Activated T-cell treated with anti-CD3 and anti-CD28 coated beads, Interleukin-2, amount 50 U/mL, for 24 hours (primary cell): ENCODE measurements around the gene OSBPL5.

Experiments
- DNase-seq: peaks from one replicate; pipeline ENCODE4 v3.0.0-alpha.2; 2020
- H3K27ac Mint-ChIP-seq: 2 replicates; pipeline ENCODE4 v1.8.0; 2020; ENCODE audit warnings: mild to moderate bottlenecking, mixed read lengths
- H3K27me3 Mint-ChIP-seq: 2 replicates; pipeline ENCODE4 v1.8.0; 2020; ENCODE audit warnings: mixed read lengths
- H3K36me3 Mint-ChIP-seq: 2 replicates; pipeline ENCODE4 v1.8.0; 2020; ENCODE audit warnings: low read depth, mixed read lengths
- H3K4me1 Mint-ChIP-seq: 2 replicates; pipeline ENCODE4 v1.8.0; 2020; ENCODE audit warnings: low read depth, mixed read lengths
- H3K4me3 Mint-ChIP-seq: 2 replicates; pipeline ENCODE4 v1.8.0; 2020; ENCODE audit warnings: mild to moderate bottlenecking, moderate library complexity, mixed read lengths
- H3K9me3 Mint-ChIP-seq: 2 replicates; pipeline ENCODE4 v1.8.0; 2020; ENCODE audit warnings: mixed read lengths

The OSBPL5 gene

DNA sequence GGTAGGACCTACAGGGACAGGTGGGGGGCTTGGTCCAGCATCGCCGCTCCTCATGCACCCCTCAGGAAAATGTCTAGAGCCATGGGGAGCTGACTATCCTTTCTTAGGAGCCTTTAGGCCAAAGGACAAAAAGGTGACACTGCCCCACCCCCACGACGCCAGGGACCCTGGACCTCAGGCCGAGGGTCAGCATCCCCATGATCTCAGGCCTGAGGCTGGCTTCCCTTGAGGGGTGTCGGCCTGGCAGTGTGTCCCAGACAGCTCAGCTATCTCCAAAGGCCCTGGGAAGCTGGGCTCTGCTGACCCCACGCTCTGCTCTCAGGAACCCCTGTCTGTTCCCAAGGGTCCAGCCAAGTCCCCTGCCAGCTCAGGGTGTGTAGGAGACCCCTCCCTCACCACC, 37.2 kb upstream of the OSBPL5 start:
- Mint-ChIP-seq H3K27me3 (peaks cover 46% of the 10 kb centered on the region), H3K4me1 (peaks cover 2% of the 10 kb centered on the region), H3K4me3 (no peak overlapping the region), H3K27ac (no peak overlapping the region), H3K36me3 (no peaks in the 10 kb centered on the region), H3K9me3 (no peaks in the 10 kb centered on the region)
- DNase-seq: no peak

GRCh38 chr11:3201677-3202181, 36.6 kb upstream of the OSBPL5 start:
- DNase-seq: no peak
- no peak overlapping the region for H3K4me3 Mint-ChIP-seq
- peaks cover 46% of the 10 kb centered on the region for H3K27me3 Mint-ChIP-seq
- H3K9me3 Mint-ChIP-seq: no peaks in the 10 kb centered on the region
- H3K27ac Mint-ChIP-seq: no peak overlapping the region
- H3K36me3 Mint-ChIP-seq: no peaks in the 10 kb centered on the region
- peaks cover 2% of the 10 kb centered on the region for H3K4me1 Mint-ChIP-seq

- Mint-ChIP-seq H3K27me3 (peaks cover 46% of the 10 kb centered on the region), H3K4me1 (peaks cover 2% of the 10 kb centered on the region), H3K4me3 (no peak overlapping the region), H3K9me3 (no peaks in the 10 kb centered on the region), H3K36me3 (no peaks in the 10 kb centered on the region), H3K27ac (no peak overlapping the region)
- DNase-seq: peak; percentile 22
Measured at GRCh38 chr11:3201112-3201581, 36.0 kb upstream of the OSBPL5 start.

DNA sequence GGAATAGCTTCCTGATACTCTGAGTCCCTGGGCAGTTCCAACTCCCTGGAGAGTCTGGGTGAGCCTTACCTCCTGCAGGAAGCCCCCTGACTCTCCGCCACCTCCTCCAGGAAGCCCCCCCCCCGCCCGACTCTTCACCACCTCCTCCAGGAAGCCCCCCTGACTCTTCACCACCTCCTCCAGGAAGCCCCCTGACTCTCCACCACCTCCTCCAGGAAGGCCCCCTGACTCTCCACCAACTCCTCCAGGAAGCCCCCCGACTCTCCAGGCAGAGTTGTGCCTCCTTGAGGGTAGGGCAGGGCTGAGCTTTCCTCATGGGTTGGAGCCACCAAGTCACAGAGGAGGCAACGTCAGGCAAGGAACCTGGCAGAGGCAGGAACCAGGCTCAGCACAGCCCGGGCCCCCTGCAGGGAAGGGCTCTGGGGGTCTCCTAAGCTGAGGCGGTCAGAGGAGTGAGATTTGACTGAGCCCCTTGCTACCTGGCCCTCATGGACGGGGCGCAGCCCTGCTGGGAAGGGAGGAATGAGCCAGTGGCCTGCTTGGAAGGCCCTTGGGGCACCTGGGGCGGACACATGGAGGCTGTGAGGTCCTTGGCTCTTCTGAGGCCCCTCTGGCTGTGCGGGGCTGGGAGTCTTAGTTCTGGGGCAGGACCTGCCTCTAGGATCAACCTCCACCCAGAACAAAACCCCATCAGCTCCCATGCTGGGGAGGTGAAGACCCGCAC, 35.4 kb upstream of the OSBPL5 start:
- H3K36me3 Mint-ChIP-seq: no peaks in the 10 kb centered on the region

GRCh38 chr11:3199537-3200295, 34.6 kb upstream of the OSBPL5 start:
- Mint-ChIP-seq H3K27me3 (peaks cover 38% of the 10 kb centered on the region), H3K9me3 (no peaks in the 10 kb centered on the region), H3K36me3 (no peaks in the 10 kb centered on the region)

More for the DNA sequence above, 35.4 kb upstream of the OSBPL5 start:
- no peaks in the 10 kb centered on the region for H3K9me3 Mint-ChIP-seq
- H3K27ac Mint-ChIP-seq: no peak overlapping the region
- peaks cover 46% of the 10 kb centered on the region for H3K27me3 Mint-ChIP-seq
- H3K4me3 Mint-ChIP-seq: no peak overlapping the region
- peaks cover 2% of the 10 kb centered on the region for H3K4me1 Mint-ChIP-seq
- DNase-seq: no peak

GRCh38 chr11:3198815-3199214, 33.7 kb upstream of the OSBPL5 start:
- DNase-seq: no peak
- H3K27ac Mint-ChIP-seq: no peak overlapping the region
- H3K9me3 Mint-ChIP-seq: no peaks in the 10 kb centered on the region
- no peaks in the 10 kb centered on the region for H3K36me3 Mint-ChIP-seq
- H3K27me3 Mint-ChIP-seq: peaks cover 35% of the 10 kb centered on the region
- H3K4me1 Mint-ChIP-seq: peaks cover 2% of the 10 kb centered on the region
- no peak overlapping the region for H3K4me3 Mint-ChIP-seq

More at GRCh38 chr11:3199537-3200295, 34.6 kb upstream of the OSBPL5 start:
- no peak overlapping the region for H3K27ac Mint-ChIP-seq
- DNase-seq: no peak
- H3K4me3 Mint-ChIP-seq: no peak overlapping the region
- H3K4me1 Mint-ChIP-seq: peaks cover 2% of the 10 kb centered on the region

- no peak overlapping the region for H3K4me3 Mint-ChIP-seq
- no peaks in the 10 kb centered on the region for H3K36me3 Mint-ChIP-seq
- no peak overlapping the region for H3K27ac Mint-ChIP-seq
- H3K4me1 Mint-ChIP-seq: peaks cover 2% of the 10 kb centered on the region
- DNase-seq: no peak
- H3K27me3 Mint-ChIP-seq: peaks cover 29% of the 10 kb centered on the region
- H3K9me3 Mint-ChIP-seq: no peaks in the 10 kb centered on the region
Measured at GRCh38 chr11:3197878-3198528, 32.9 kb upstream of the OSBPL5 start.

DNA sequence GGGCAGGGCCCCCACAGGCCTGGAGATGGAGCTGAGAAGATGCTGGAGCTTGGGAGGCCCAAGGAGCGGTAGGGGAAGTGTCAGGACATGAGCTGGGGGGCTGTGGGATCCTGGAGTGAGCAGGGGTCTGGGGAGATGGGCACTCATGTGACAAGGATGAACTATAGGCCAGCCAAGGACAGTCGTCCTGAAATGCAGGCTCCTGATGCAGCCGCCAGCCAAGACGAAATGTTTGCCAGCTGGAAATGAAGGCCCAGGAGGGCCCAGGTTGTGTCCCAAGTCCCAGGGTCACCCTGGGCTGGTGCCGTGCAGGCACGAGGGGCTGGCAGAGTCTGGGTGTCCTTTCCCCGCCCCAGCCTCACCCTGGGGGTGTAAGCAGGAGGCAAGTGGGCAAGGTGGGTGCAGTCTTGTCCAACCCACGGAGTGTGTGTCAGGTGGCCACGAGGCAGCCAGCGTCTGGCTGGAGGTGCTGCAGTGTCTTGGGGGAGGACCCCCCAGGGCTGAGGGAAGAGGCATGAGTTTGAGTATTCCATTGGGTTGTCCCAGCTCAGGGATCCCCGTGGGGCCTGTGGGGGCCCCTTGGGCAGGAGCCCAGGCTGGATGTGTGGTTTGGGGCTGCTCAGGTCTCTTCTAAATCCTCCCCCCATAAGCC, 32.1 kb upstream of the OSBPL5 start:
- H3K36me3 Mint-ChIP-seq: no peaks in the 10 kb centered on the region
- no peak overlapping the region for H3K4me3 Mint-ChIP-seq
- H3K27me3 Mint-ChIP-seq: peaks cover 22% of the 10 kb centered on the region
- H3K4me1 Mint-ChIP-seq: no peaks in the 10 kb centered on the region
- H3K9me3 Mint-ChIP-seq: no peaks in the 10 kb centered on the region
- DNase-seq: no peak
- no peak overlapping the region for H3K27ac Mint-ChIP-seq

- no peak overlapping the region for H3K27ac Mint-ChIP-seq
- no peak for DNase-seq
- no peak overlapping the region for H3K4me3 Mint-ChIP-seq
- no peaks in the 10 kb centered on the region for H3K9me3 Mint-ChIP-seq
- no peaks in the 10 kb centered on the region for H3K4me1 Mint-ChIP-seq
- peaks cover 16% of the 10 kb centered on the region for H3K27me3 Mint-ChIP-seq
- no peaks in the 10 kb centered on the region for H3K36me3 Mint-ChIP-seq
Measured at GRCh38 chr11:3196161-3197043, 31.3 kb upstream of the OSBPL5 start.

GRCh38 chr11:3195251-3196160, 30.4 kb upstream of the OSBPL5 start:
- no peak for DNase-seq
- no peaks in the 10 kb centered on the region for H3K36me3 Mint-ChIP-seq
- no peaks in the 10 kb centered on the region for H3K4me1 Mint-ChIP-seq
- no peak overlapping the region for H3K4me3 Mint-ChIP-seq
- H3K9me3 Mint-ChIP-seq: no peaks in the 10 kb centered on the region
- H3K27me3 Mint-ChIP-seq: peaks cover 8% of the 10 kb centered on the region
- no peak overlapping the region for H3K27ac Mint-ChIP-seq

DNA sequence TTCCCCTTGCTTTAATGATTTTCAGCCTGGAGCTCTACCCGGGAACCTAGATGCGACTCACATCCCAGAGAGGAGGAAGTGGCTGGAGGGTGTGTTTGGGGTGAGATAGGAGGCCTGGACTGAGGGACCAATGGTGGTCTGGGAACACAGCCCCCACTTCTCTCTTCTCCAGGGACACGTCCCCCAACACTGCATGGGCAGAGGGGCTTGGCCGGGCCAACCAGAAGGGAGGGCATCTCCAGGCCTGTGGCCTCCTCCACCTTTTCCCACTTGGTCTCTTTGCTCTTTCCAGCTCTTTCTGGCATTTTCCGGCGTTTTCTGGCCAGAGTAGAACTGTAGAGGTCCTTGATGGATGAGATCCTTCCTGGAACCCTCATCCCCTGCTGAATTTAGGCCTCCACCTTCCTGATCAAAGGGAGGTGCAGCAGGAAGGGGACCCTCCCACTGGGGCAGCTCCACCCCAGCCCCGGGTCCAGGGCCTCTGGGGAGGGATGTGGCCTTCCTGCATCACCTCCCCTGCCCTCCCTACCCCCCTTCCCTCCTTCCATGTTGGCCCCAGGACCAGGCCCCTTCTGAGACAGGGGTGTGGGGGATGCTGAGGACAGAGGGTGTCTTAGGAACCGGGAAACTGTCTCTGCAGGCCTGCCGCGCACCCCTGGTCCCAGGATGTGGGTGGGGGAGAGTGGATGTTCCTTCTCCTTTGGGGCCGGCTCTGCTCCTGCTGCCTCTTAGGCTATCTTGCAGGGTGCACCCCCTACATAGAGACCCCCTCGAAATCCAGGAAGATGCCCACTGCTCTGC, 29.1 kb upstream of the OSBPL5 start:
- Mint-ChIP-seq H3K36me3 (no peaks in the 10 kb centered on the region), H3K27ac (no peak overlapping the region), H3K4me3 (no peak overlapping the region), H3K9me3 (no peaks in the 10 kb centered on the region), H3K27me3 (peaks cover 5% of the 10 kb centered on the region), H3K4me1 (no peaks in the 10 kb centered on the region)
- no peak for DNase-seq

DNA sequence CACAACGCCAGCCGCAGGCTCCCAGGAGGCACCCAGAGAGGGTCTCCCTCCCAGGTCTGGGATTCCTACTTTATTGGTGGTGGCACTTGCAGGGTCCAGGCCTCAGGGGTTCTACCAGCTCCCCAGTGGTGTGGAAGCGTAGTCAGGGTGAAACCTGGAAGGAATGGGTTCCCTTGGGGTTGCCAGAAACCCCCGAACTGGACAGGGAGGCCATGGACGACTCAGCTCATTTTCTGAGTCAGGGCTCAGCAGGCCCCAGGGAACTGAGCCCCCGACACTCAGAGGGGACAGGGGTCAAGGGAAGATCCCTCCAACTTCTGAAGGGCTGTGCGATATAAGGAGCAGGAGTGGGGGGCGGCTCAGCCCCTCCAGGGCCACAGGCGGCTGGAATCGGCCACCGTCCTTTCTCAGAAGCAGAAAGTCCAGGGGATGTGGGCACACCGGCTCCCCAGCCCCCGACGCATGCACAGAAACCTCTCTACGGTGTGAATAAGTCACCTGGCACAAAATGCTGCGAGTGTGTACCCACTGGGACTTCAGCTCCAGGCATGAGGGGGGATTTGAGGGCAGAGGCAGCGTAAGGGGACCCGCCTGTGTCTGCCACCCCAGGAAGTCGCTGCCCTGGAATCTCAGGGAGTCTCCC, 28.4 kb upstream of the OSBPL5 start:
- H3K4me3 Mint-ChIP-seq: no peak overlapping the region

More for the DNA sequence above, 28.4 kb upstream of the OSBPL5 start:
- H3K4me1 Mint-ChIP-seq: no peaks in the 10 kb centered on the region
- H3K27me3 Mint-ChIP-seq: peaks cover 2% of the 10 kb centered on the region
- no peaks in the 10 kb centered on the region for H3K9me3 Mint-ChIP-seq
- DNase-seq: peak; percentile 22
- no peak overlapping the region for H3K27ac Mint-ChIP-seq
- no peaks in the 10 kb centered on the region for H3K36me3 Mint-ChIP-seq
